Naive thymus-derived CD8-positive, alpha-beta T cell (primary cell): ENCODE measurements around the gene MACROD1. TPM values are rescaled to one million over a fixed set of nuclear protein-coding genes. Genes with fewer than 3 reads are reported as not detected.

Experiments used
- ATAC-seq, 2 donors: fragments of 150-1000 bp; cut with Tn5 transposase in 1 of 2; sonication (Bioruptor Pico), chemical (Tn5 transposase) in 1 of 2; 1 replicate in 1 of 2; 2 replicates in 1 of 2; pipeline ENCODE4 v1.10.0; 2021; ENCODE audit warnings: mild to moderate bottlenecking in 2 of 2, moderate library complexity in 2 of 2
- POLR2A ChIA-PET: fragments of 350-600 bp; sonication (Branson Sonifier 250); formaldehyde crosslinking; loops from one replicate; lab custom pipeline; 2021; ENCODE audit warnings: antibody characterized with exemption; lab: Charles Lee
- DNase-seq, 10 donors: peaks; one replicate each; pipeline versions ENCODE4 v3.0.0 to v3.0.0-alpha.2; 2020 to 2022
- H3K27ac Mint-ChIP-seq, 10 donors: one replicate each; pipeline ENCODE4 v1.8.0; 2020 to 2022; ENCODE audit warnings: mild to moderate bottlenecking in 10 of 10, mixed read lengths in 10 of 10, moderate library complexity in 4 of 10, inconsistent platforms in 1 of 10
- H3K27me3 Mint-ChIP-seq, 5 donors: one replicate each; pipeline ENCODE4 v1.8.0; 2021 to 2022; ENCODE audit warnings: mixed read lengths in 5 of 5
- H3K36me3 Mint-ChIP-seq, 3 donors: one replicate each; pipeline ENCODE4 v1.8.0; 2020 to 2022; ENCODE audit warnings: mixed read lengths in 3 of 3, mild to moderate bottlenecking in 2 of 3, inconsistent platforms in 1 of 3
- H3K4me1 Mint-ChIP-seq, 4 donors: one replicate each; pipeline ENCODE4 v1.8.0; 2021 to 2022; ENCODE audit warnings: mixed read lengths in 4 of 4
- H3K4me3 Mint-ChIP-seq, 10 donors: one replicate each; pipeline ENCODE4 v1.8.0; 2020 to 2022; ENCODE audit warnings: mild to moderate bottlenecking in 10 of 10, mixed read lengths in 10 of 10, moderate library complexity in 6 of 10, inconsistent platforms in 1 of 10
- H3K9me3 Mint-ChIP-seq, 9 donors: one replicate each; pipeline ENCODE4 v1.8.0; 2020 to 2022; ENCODE audit warnings: mixed read lengths in 9 of 9, mild to moderate bottlenecking in 3 of 9, inconsistent platforms in 1 of 9, moderate library complexity in 1 of 9
- polyA plus RNA-seq, 3 donors: library from polyadenylated mRNA; unstranded; fragments of 300-500 nt; fragmentation: Illumina TruSeq; gene quantifications; one replicate each; pipeline ENCODE4 v1.2.3, GENCODE V29; 2021
- total RNA-seq, 8 experiments: library from RNA in 2 of 8; stranded (reverse) in 2 of 8; gene quantifications; one replicate each; pipeline ENCODE4 v1.2.3 and lab custom pipeline; 2021 to 2026

The MACROD1 gene
- total and polyA plus RNA-seq, 5 experiments from 2014 or later: 7.3 to 14.4 (median 10.8) TPM

DNA sequence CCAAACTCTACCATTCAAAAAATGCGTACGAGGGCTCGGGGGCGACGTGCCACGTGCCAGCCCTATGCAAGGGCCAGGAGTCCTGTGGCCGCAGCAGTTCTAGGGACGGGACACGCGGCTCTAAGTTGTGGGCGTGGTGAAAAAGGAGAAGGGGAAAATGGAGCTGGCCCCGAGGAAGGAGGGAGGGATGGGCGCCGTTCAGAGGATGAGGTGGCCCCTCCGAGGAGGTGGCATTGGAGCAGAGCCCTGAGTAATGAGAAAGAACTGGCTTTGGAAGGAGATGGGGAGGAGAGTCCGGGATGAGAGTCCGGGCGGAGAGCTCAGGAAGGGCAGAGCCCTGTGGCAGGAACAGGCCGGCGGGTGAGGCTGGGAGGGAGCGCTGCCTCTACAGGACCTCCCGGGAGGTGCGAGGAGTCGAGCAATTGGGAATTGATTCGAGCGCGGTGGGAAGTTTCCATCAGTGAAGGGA, 158.7 kb downstream of the MACROD1 start:
- H3K9me3 Mint-ChIP-seq: peaks cover 0 to 13% (median 0%) of the 10 kb centered on the region in 9 donors
- peaks cover 0 to 6% (median 2%) of the 10 kb centered on the region in 3 donors for H3K36me3 Mint-ChIP-seq
- peaks cover 9 to 44% (median 36%) of the 10 kb centered on the region in 5 donors for H3K27me3 Mint-ChIP-seq
- H3K27ac Mint-ChIP-seq: peak overlapping the region in 2 of 10 donors; percentile 15 to 29
- ATAC-seq: peak in 1 of 2 donors; percentile 11
- peak overlapping the region; percentile 16 to 89 (median 68) for H3K4me3 Mint-ChIP-seq
- peaks cover 12 to 18% (median 16%) of the 10 kb centered on the region in 4 donors for H3K4me1 Mint-ChIP-seq
- DNase-seq: no peak
- POLR2A ChIA-PET: interaction anchor here (0.5 kb wide), 1 partner anchor 210 kb away, joined by 3 read pairs; no protein-coding TSS in a partner anchor

DNA sequence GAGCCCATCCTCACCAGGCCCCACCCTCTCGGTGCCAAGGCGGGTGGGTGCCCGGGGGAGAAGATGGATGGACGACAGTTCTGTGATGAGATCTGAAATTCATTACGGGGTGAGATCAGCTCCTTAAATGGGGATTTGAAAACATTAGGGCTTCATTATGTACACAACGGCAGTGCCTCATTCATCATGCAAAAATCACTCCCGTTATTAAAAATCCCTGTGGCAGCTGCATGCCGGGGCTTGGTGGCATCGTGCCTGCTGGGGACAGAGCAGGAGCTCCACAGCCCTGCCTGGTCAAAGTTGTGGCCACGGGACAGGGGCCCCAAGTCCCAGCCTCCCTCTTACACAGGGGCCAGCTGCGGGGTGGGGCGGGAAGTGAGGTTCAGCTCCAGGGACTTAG, 159.5 kb downstream of the MACROD1 start:
- H3K4me1 Mint-ChIP-seq: peaks cover 16 to 25% (median 19%) of the 10 kb centered on the region in 4 donors
- H3K27ac Mint-ChIP-seq: no peak overlapping the region
- H3K9me3 Mint-ChIP-seq: peaks cover 0 to 13% (median 0%) of the 10 kb centered on the region in 9 donors
- peak overlapping the region in 3 of 10 donors; percentile 63 to 89 (median 81) for H3K4me3 Mint-ChIP-seq
- DNase-seq (no peak), ATAC-seq (no peak)
- peaks cover 0 to 6% (median 2%) of the 10 kb centered on the region in 3 donors for H3K36me3 Mint-ChIP-seq
- H3K27me3 Mint-ChIP-seq: peaks cover 9 to 44% (median 36%) of the 10 kb centered on the region in 5 donors
- POLR2A ChIA-PET: no interaction called here

DNA sequence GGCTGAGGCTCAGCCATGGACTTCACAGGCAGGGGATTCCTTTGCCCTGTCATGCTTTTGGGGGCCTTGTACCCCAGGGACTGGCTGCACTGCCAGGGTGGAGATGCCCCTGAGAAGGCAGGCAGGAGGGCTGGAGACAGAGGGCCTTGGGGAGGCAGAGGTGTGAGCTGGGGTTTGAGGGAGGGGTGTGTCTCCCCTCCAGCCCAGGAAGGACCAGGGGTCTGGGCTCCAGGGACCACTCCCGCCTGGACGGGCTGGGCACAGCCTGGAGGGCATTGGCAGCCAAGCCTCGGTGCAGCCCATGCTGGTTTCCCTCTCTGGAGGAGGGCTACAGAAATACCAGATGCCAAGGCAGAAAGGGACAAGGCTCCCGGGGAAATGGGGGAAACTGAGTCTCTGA, 160.2 kb downstream of the MACROD1 start:
- Mint-ChIP-seq H3K4me1 (peaks cover 17 to 25% (median 20%) of the 10 kb centered on the region in 4 donors), H3K4me3 (no peak overlapping the region), H3K27ac (no peak overlapping the region), H3K9me3 (peaks cover 0 to 8% (median 0%) of the 10 kb centered on the region in 9 donors), H3K27me3 (peaks cover 9 to 38% (median 36%) of the 10 kb centered on the region in 5 donors), H3K36me3 (peaks cover 0 to 5% (median 2%) of the 10 kb centered on the region in 3 donors)
- ATAC-seq (no peak), DNase-seq (no peak)
- POLR2A ChIA-PET: no interaction called here

DNA sequence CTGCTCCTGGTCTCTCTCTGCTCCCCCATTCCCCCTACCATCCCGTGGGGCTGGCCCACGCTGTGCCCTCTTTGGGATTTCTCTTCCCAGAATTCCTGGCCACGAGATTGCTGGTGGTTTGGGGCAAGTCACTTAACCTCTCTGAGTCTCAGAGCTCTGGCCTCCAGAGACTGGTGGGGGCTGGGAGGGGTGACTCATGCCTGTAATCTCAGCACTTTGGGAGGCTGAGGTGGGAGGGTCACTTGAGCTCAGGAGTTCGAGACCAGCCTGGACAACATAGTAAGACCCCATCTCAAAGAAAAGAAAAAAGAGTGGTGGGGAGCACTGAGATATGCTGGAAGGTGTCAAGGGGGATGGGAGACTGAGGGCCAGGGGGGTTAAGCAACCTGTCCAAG, 161.3 kb downstream of the MACROD1 start:
- no peaks in the 10 kb centered on the region for H3K9me3 Mint-ChIP-seq
- H3K4me1 Mint-ChIP-seq: peaks cover 17 to 25% (median 21%) of the 10 kb centered on the region in 4 donors
- POLR2A ChIA-PET: no interaction called here
- no peak overlapping the region for H3K27ac Mint-ChIP-seq
- DNase-seq (no peak), ATAC-seq (no peak)
- H3K36me3 Mint-ChIP-seq: peaks cover 0 to 2% (median 0%) of the 10 kb centered on the region in 3 donors
- H3K27me3 Mint-ChIP-seq: peaks cover 9 to 33% (median 27%) of the 10 kb centered on the region in 5 donors
- H3K4me3 Mint-ChIP-seq: no peak overlapping the region

DNA sequence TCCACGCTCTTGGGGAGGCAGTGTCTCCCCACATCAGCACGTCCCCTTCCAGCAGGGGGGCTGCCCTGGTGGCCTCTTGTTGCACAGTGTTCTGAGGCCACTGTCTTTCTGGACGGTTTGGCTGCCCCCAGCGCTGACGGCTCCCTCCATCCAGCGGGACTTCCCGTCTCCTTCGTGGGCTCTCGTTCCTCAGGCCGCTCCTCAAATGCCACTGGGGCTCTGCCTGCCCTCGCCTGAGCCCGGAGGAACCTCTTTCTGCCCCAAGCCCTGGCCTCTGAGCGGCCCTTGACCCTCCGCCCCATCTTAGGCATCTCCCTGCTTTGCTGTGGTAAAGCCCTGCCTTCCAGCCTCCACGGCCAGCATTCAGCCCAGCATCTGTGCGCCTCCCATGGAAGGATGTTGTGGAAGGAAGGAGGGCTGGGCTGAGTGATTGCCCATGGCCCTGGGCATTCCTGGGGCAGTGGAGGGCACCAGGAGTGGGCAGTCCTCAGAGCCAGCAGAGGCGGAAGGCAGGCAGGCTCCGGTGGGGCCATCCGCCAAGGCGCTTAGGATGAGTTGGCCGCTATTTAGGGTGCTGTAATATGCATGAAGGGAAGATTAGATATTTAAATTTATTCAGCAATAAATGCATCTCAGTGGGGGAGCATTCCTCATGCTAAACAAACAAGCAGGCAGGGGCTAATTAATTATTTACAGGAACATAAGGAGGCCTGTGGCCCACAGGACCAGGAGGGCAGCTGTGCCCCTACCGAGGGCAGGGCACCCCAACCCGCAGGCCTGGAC, 161.9 kb downstream of the MACROD1 start:
- POLR2A ChIA-PET: no interaction called here
- ATAC-seq (no peak), DNase-seq (no peak)
- peak overlapping the region in 2 of 10 donors; percentile 41 to 51 for H3K27ac Mint-ChIP-seq
- H3K36me3 Mint-ChIP-seq: peaks cover 0 to 2% (median 0%) of the 10 kb centered on the region in 3 donors
- no peak overlapping the region for H3K4me3 Mint-ChIP-seq
- H3K4me1 Mint-ChIP-seq: peaks cover 17 to 25% (median 21%) of the 10 kb centered on the region in 4 donors
- H3K27me3 Mint-ChIP-seq: peaks cover 9 to 29% (median 27%) of the 10 kb centered on the region in 5 donors
- no peaks in the 10 kb centered on the region for H3K9me3 Mint-ChIP-seq

DNA sequence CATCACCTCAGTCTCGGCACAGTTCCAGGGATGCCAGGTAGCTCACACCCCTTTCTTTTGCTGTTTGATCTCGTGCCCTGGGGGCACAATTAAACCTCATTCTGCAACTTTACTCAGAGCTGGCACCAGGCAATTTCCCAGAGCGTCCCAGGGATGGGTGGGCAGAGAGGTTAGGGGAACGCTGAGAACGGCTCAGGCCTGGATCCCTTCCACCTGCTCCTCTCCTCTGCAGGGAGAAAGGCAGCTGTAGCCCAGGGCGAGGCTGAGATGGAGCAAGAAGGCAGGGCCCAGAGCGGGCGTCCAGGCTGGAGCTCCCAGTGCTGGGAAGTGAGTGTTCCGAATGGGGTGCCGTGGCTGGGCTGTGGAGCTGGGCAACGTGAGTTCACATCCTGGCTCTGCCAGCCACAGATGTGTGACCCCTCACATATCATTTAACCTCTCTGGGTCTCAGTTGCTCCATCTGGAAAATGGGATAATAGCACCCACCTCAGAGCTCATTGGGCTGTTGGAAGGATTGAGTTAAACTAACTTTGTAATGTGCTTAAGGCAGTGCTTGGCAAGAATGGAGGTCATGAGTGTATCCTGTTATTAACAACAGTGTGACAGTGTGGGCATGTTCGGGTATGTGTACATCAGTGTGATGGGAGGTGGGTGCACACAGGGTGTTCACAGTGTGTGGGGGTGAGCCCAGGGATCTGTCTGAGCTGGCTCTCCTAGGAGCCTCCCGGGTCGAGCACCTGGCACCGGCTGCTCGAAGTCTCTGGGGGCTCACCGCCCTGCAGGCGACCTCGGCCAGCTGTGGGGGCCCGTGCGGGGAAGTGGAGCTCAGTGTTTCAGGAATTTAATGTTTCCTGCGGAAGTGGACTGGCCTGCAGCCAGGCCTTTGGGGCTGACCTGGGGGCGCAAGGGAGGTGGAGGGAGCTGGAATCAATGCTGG, 164.2 kb downstream of the MACROD1 start:
- H3K9me3 Mint-ChIP-seq: no peaks in the 10 kb centered on the region
- peak overlapping the region in 1 of 10 donors; percentile 58 for H3K27ac Mint-ChIP-seq
- peaks cover 10 to 28% (median 17%) of the 10 kb centered on the region in 4 donors for H3K4me1 Mint-ChIP-seq
- peaks cover 0 to 8% (median 7%) of the 10 kb centered on the region in 5 donors for H3K27me3 Mint-ChIP-seq
- ATAC-seq (no peak), DNase-seq (no peak)
- H3K36me3 Mint-ChIP-seq: peaks cover 0 to 17% (median 9%) of the 10 kb centered on the region in 3 donors
- peak overlapping the region in 8 of 10 donors; percentile 19 to 68 (median 55) for H3K4me3 Mint-ChIP-seq
- POLR2A ChIA-PET: interaction anchor here (0.9 to 2.0 kb wide), 4 partner anchors 15 to 184 kb away, joined by 3 to 5 read pairs (median 4); partner anchors contain the start of gene STIP1

DNA sequence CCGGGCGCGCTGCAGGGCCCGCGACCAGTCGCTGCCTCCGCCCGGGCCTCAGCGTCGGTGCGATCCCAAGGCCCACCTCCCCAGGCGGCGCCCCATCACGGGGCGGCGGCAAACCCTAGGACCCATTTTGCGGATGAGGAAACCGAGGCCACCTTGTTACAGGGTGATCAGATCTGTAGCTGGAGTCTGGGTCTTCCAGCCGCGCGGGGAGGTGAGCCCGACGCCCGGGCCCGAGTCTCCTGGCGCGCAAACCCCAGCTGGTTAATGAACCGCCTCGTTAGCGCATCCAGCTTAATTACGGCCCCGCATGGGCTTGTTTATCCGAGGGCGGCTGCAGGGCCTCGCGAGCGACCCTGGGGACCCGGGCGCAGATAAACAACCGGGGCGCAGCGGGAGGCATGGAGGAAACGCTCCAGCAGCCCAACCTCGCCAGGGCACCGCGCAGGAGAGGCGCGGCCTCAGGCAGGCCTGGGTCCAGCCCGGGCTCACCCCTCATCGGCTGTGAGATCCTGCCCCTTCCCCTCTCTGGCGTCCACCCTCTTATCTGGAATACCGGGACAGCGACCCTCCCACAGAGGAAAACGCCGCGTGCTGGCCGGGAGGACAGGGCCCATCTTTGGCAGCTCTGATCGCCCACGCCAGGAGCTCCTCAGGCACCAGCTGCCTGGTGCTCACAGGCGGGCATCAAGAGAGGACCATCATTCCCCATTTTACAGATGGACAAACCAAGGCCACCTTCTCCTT, 165.0 kb downstream of the MACROD1 start:
- DNase-seq (no peak), ATAC-seq (peak in 1 of 2 donors; percentile 1)
- H3K36me3 Mint-ChIP-seq: peaks cover 0 to 25% (median 9%) of the 10 kb centered on the region in 3 donors
- peak overlapping the region in 1 of 10 donors; percentile 58 for H3K27ac Mint-ChIP-seq
- H3K4me1 Mint-ChIP-seq: peaks cover 8 to 26% (median 18%) of the 10 kb centered on the region in 4 donors
- H3K9me3 Mint-ChIP-seq: no peaks in the 10 kb centered on the region
- H3K4me3 Mint-ChIP-seq: peak overlapping the region in 8 of 10 donors; percentile 19 to 66 (median 55)
- POLR2A ChIA-PET: interaction anchor here (1.7 to 2.0 kb wide), 3 partner anchors 15 to 151 kb away, joined by 5 to 8 read pairs (median 7); partner anchors contain the start of gene OTUB1
- peaks cover 0 to 5% (median 0%) of the 10 kb centered on the region in 5 donors for H3K27me3 Mint-ChIP-seq

DNA sequence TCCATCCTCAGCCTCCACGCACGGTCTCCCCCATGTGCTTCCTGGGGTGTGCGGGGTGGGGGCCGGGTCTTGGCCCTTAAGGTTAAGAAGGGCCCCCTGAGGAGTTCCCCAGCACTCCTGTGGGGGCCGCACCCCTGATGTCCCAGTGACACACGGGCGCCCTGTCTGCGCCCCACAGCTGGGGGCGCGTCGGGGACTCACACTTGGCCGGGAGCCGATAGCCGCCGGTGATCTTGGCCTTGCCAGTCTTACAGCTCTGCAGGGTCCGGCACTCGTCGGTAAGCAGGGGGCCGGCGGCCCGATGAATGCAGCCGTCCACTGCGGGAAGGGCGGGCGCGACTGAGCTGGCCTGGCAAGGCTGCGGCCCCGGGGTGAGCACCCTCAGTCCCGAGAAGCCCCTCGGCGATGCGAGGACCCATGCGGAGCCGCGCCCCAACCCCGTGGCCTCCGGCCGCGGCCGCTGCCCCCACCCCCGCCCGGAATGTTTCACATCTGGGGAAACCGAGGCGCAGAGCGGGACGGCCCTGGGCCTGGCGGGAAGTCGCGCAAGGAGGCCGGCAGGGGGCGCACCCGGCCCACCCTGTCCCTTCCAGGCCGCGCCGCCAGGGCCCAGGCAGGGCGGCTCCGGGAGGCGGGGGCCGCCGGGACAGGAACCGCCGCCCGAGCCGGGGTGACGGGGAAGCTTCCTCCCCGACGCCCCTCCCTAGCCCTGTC, 165.7 kb downstream of the MACROD1 start:
- no peaks in the 10 kb centered on the region for H3K9me3 Mint-ChIP-seq
- H3K4me3 Mint-ChIP-seq: peak overlapping the region in 8 of 10 donors; percentile 19 to 77 (median 60)
- peaks cover 0 to 32% (median 9%) of the 10 kb centered on the region in 3 donors for H3K36me3 Mint-ChIP-seq
- POLR2A ChIA-PET: interaction anchor here (0.9 to 2.0 kb wide), 5 partner anchors 11 to 152 kb away, joined by 4 to 8 read pairs (median 5); partner anchors contain the start of gene OTUB1
- H3K4me1 Mint-ChIP-seq: peaks cover 8 to 26% (median 18%) of the 10 kb centered on the region in 4 donors
- DNase-seq (peak; percentile 59 to 86 (median 76)), ATAC-seq (peak; percentile 78 to 79)
- H3K27ac Mint-ChIP-seq: no peak overlapping the region
- peaks cover 0 to 5% (median 0%) of the 10 kb centered on the region in 5 donors for H3K27me3 Mint-ChIP-seq

DNA sequence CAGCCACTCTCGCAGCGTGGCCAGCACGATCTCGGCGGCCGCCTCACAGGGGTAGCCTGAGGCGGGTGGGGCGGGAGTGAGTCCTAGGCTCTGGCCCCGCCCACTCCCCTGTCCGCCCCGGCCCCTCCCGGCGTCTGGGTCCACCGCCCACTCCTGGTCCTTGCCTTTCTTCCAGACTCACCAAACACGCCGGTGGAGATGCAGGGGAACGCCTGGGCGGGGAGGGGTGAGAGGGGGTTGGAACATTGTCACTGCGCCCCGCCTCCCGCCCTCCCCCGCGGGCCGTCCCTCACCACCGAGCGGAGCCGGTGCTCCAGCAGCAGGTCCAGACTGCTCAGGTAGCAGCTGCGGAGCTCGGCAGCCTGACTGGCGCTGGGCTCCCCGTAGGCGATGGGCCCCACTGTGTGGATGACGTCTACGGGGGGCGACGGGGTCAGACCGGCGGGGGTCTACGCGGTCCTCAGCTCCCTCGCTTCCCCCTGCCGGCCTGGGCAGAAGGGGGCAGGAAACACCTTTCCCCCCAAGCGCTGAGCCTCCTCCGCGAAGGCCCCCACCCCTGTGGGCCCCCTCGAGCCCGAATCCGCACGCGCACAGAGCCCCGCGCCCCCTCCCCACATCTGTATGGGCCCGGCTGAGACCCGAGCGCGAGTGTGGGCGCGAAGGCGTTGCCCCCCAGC, 166.4 kb downstream of the MACROD1 start:
- peaks cover 0 to 39% (median 9%) of the 10 kb centered on the region in 3 donors for H3K36me3 Mint-ChIP-seq
- peaks cover 10 to 30% (median 22%) of the 10 kb centered on the region in 4 donors for H3K4me1 Mint-ChIP-seq
- no peak overlapping the region for H3K27ac Mint-ChIP-seq
- H3K9me3 Mint-ChIP-seq: no peaks in the 10 kb centered on the region
- H3K4me3 Mint-ChIP-seq: peak overlapping the region in 7 of 10 donors; percentile 42 to 77 (median 60)
- peaks cover 0 to 4% (median 0%) of the 10 kb centered on the region in 5 donors for H3K27me3 Mint-ChIP-seq
- POLR2A ChIA-PET: interaction anchor here (0.5 to 2.0 kb wide), 6 partner anchors 11 to 153 kb away, joined by 3 to 8 read pairs (median 5); partner anchors contain the start of gene OTUB1
- DNase-seq: peak; percentile 21 to 74 (median 52)
- peak; percentile 55 to 61 for ATAC-seq
